Effector CD8-positive, alpha-beta T cell (primary cell): ENCODE measurements around the gene MEIS2.

Experiments used
- DNase-seq: peaks from one replicate; lab custom pipeline; 2025; lab: John Stamatoyannopoulos, UW

Gene MEIS2

GRCh38 chr15:37112971-37113670 is 12.8 kb upstream of the MEIS2 start:
- DNase-seq, result no peak

DNA sequence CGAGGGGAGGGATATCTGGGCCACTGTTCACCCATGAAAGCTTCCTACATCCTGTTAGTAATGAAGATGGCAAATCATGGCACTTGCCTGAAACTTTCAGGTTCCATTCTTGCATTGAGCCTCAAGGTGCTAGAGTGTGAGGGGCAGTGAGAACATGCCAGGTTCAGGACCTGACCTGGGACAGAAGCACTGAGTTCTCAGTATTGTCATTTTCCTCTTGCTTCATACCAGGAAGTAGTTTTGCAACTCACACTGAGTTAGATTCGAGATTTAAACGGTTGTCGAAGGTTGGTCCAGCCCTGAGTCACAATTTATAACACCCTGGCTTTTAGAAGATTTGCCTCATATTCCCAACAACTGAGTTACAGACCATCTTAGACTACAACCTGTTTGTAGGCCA is 11.8 kb upstream of the MEIS2 start:
- DNase-seq, result no peak

DNA sequence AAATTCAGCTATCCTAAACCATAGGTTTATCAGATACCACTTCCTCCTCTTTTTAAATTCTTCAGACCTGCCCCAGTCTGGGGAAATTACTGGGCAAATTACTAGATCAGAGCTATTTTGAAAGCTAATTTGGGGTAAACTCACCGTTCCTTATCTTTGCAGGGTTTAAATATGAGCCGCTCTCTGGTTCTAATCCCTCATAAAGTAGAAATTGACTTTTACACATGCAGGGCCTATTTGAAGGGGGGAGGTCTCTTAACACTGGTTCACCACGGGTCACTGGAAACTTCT is 11.0 kb upstream of the MEIS2 start:
- DNase-seq, result no peak

DNA sequence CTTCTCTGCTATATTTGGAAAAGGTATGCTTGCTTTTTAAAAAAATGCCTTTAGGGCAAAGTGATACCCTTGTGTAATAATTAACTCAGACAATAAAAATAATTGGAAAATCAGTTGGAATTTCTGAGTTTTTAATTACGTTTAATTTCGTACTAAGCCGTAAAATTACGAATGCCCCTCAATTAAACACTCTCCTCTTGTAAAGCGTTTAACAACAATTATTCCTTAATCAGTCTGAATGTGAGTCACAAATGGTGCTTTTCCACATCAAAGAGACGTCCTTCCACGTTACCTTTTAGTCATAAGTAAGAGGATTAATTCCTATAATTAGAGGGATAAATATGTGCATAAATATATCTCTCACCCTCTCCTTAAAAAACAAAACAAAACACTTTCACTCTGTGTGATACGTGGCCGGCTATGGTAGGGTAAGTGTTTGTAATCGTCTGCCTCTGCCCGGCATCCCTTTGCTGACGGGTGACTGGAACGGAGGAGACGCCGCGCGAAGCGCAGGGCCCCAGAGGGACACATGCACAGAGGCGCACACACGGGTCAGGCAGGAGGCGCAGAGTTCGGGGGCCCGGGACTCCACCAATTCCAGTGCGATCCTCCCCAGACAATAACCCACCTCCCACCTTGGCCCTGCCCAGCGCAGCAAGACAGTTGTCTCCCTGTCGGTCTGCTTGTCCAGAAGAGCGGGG is 9.7 kb upstream of the MEIS2 start:
- DNase-seq, result no peak

- no peak for DNase-seq
These were observed 9.0 kb upstream of the MEIS2 start for GRCh38 chr15:37109168-37109871.

GRCh38 chr15:37108381-37109167 is 8.2 kb upstream of the MEIS2 start:
- DNase-seq, result no peak

DNA sequence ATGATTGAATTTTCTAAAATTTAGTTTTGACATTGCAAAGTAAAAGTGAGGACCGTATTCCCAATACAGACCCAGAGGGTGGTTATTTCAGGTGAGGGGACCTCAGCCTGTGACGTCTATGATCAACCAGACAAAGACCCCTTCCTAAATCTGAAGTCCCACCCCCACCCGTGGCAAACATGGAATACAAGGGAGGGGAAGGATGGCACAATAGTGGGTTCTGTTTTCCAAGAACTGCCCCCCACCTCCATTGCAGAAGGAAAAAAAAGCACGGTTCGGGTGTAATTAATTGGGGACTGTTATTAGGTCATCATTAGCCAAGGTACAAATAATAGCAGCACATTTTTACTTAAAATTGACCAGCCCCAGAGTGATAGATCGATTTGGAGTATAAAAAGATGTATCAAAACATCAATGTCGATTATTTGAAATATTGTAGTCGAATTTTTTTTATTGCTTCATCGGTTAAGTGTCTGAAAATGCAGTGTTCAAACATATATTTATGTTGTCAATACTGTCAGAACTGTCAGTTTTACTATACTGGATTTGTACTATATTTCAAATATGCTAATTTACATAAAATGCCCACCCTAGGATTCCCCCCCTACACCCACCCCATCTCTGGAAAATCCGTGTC is 7.5 kb upstream of the MEIS2 start:
- DNase-seq, result no peak

DNA sequence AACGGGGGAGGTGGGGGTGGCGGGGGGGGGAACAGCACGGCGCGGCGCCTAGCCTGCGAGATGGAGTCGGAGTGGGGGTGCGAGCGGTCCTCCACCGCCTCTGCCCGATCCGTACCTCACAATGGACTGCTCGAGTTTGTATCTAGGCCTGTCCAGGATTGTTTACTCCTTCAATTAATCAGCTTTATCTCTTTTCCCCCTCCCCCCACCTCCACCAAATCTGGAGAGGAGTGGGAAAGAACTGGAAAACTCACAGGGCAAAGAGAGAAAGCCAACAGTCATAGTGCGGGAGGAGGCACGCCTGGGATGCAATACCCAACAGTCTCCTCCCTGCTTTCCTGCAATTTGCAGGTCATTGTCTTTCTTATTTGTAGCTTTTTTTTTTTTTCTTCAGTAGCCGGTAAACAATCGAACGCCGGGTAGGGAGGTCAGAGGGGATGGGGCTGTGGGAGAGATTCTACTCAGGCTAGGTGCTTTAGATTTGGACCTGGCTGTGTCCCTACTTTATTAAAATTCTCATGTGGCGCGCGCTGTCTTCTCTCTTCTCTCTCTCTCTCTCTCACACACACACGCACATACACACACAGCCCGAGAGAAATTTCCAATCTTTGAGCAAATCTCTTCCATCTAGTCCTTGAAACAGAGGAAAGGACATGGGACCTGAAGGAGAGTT is 6.9 kb upstream of the MEIS2 start:
- no peak for DNase-seq

DNA sequence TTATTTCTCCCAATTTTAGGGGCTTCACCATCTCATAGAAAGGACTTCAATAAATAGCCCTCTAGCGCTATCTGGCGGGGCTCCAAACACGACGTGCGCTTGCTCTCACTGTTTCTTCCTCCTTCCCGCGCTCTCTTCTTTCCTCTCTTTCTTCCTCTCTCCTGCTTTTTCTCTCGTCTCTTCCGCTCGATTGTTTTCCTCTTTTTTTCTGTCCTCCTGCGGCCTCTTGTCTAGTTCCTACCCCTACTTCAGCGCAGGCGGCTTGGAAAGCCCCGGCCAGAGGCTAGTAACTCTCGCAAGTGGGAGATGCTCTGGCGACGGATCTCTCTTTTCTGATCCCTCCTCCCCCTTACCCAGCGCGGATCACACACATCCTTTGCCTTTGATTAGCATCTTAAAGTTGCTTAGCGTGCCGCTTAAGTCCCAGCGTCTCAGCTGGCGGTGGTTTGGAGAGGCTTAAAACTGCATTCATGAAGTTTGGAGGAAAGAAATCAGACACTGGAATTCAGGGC is 6.2 kb upstream of the MEIS2 start:
- no peak for DNase-seq

DNA sequence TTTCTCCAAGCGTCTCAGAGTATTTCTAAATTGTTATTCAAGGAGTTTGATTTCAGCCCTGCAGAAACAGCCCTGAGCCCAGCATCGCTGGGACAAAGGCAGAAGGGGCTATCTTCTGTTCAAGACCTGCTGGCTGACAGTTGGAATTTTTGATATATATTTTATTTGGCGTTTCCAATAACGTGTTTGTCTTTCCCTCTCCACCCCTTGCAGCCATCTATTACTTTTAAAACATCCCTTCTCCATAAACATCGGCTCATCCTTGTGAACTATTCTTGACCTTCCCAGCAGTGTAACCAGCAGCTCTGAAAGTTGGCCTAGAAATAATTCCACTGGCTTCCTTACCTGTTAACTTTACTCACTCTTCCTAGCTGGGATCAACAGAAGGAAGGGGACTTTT is 5.5 kb upstream of the MEIS2 start:
- DNase-seq, result no peak

DNA sequence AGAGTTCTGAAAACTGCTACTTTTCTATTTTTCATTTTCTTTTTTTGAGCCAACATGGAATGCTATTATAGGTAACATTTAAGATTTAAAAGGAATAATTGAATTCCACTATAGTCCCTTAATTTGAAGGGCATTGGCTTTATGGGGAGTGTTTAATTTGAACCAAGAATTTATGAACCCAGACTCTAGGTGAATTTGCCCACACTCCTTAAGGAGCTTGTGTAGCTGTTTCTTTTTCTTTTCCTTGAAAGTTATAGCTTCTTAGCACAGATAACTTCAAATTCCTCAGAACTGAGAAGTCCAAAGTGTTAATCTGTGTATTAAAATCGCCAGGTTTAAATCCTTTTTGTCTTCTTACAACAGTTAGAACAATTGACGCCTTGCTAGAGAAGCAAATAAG is 4.7 kb upstream of the MEIS2 start:
- DNase-seq, result no peak

- no peak for DNase-seq
These were observed 4.2 kb upstream of the MEIS2 start for GRCh38 chr15:37104424-37104981.

DNA sequence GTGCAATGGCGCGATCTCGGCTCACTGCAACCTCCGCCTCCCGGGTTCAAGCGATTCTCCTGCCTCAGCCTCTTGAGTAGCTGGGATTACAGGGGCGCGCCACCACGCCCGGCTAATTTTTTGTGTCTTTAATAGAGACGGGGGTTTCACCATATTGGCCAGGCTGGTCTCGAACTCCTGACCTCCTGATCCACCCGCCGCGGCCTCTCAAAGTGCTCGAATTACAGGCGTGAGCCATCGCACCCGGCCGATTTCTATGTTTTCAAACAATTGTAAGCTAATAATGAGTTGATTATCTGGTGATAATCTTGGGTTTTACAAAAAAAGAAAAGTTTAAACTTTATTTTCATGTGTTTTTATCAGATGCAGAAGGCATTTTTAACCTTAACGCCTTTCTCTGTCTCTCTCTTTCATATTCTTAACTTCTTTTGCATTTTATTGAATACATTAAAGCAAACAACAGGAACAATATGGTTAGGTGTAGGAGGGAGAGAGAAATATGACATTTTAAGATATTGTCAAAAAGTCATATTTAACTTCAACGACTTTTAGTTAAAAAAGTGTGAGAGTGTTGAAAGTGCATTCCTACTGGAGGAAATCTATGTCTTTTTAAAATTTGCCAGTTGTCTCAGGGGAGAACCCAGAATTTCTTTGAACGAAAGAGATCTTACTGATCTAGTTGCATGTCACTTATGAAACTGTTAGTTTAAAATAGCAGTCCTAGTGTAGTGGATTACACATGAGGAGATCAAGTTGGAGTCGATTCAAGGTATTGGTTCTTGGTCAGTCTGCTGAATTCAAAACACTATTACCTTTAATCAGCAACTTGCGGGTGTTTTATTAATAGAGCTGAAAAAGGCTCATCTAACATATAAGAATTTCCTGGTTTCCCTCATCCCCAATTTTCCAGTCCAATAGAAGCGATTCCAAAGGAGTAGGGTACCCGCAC is 3.4 kb upstream of the MEIS2 start:
- DNase-seq, result no peak

GRCh38 chr15:37103163-37103435 is 2.8 kb upstream of the MEIS2 start:
- DNase-seq, result no peak

- DNase-seq, result no peak
These were observed 2.2 kb upstream of the MEIS2 start for GRCh38 chr15:37102305-37103162.

DNA sequence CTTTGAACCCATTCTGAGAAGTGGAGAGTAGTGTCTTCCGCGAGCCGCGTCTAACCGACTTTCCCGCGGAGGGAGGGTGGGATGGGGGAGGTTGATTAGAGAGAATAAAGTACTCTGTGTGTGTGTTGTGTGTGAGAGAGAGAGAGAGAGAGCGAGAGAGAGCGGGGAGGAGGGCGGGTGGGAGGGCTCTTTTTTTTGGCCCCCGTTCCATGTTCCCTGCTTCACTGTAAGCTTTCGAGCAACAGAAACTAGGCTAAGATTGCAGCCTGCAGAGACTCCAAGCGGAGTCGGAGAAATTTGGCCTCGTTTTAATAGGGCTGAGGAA is 1.6 kb upstream of the MEIS2 start:
- DNase-seq, result no peak

GRCh38 chr15:37100966-37101215 is 542 bp upstream of the MEIS2 start:
- DNase-seq, result no peak

GRCh38 chr15:37099319-37100108 is 835 bp downstream of the MEIS2 start:
- DNase-seq, result no peak
